ENCODE results near the gene AP2A2. TPM values are rescaled to one million over a fixed set of nuclear protein-coding genes. Genes with fewer than 3 reads are reported as not detected.
A peak's percentile ranks its signal among the peaks of the same experiment; 100 is the strongest.

The AP2A2 gene
- total RNA-seq, 1 experiment from 2014 or later: 38.5 TPM

GRCh38 chr11:1039481-1040427 is 114.1 kb downstream of the AP2A2 start:
- DNase-seq (ENCODE audit: low spot score): peak; percentile 45

GRCh38 chr11:1040428-1041148 is 114.9 kb downstream of the AP2A2 start:
- DNase-seq (ENCODE audit: low spot score): peak; percentile 34

GRCh38 chr11:1041149-1041467 is 115.4 kb downstream of the AP2A2 start:
- no peak for DNase-seq (ENCODE audit: low spot score)

GRCh38 chr11:1041471-1041870 is 115.8 kb downstream of the AP2A2 start:
- DNase-seq (ENCODE audit: low spot score): no peak

- no peak for DNase-seq (ENCODE audit: low spot score)
These were observed 116.4 kb downstream of the AP2A2 start for GRCh38 chr11:1041936-1042608.

- no peak for DNase-seq (ENCODE audit: low spot score)
These were observed 117.2 kb downstream of the AP2A2 start for GRCh38 chr11:1042626-1043562.

- no peak for DNase-seq (ENCODE audit: low spot score)
These were observed 118.0 kb downstream of the AP2A2 start for GRCh38 chr11:1043563-1044096.

GRCh38 chr11:1044160-1044559 is 118.5 kb downstream of the AP2A2 start:
- no peak for DNase-seq (ENCODE audit: low spot score)

GRCh38 chr11:1047595-1048156 is 122.0 kb downstream of the AP2A2 start:
- DNase-seq (ENCODE audit: low spot score): no peak

GRCh38 chr11:1048375-1049070 is 122.9 kb downstream of the AP2A2 start:
- DNase-seq (ENCODE audit: low spot score): no peak

- no peak for DNase-seq (ENCODE audit: low spot score)
These were observed 123.4 kb downstream of the AP2A2 start for GRCh38 chr11:1049071-1049405.

- no peak for DNase-seq (ENCODE audit: low spot score)
These were observed 123.8 kb downstream of the AP2A2 start for GRCh38 chr11:1049431-1049891.

- no peak for DNase-seq (ENCODE audit: low spot score)
These were observed 124.4 kb downstream of the AP2A2 start for GRCh38 chr11:1049911-1050580.

GRCh38 chr11:1050581-1051355 is 125.1 kb downstream of the AP2A2 start:
- peak; percentile 97 for DNase-seq (ENCODE audit: low spot score)

- DNase-seq (ENCODE audit: low spot score): no peak
These were observed 125.9 kb downstream of the AP2A2 start for GRCh38 chr11:1051356-1052132.

- DNase-seq (ENCODE audit: low spot score): peak; percentile 39
These were observed 126.7 kb downstream of the AP2A2 start for GRCh38 chr11:1052133-1053011.
